ENCODE measurements around the gene SENP8. TPM values are rescaled to one million over a fixed set of nuclear protein-coding genes. Genes with fewer than 3 reads are reported as not detected.

SENP8 gene
- total and polyA plus RNA-seq, 2 of the 8 experiments (the other 6 are each of a cell fraction or from before 2014, with no cell fraction given): 4.1 to 6.0 TPM

GRCh38 chr15:72180761-72181324 lies 62.6 kb downstream of the SENP8 start:
- no peak for FAIRE-seq

More at GRCh38 chr15:72180761-72181324, 62.6 kb downstream of the SENP8 start:
- no peaks in the 10 kb centered on the region for H3K36me3 ChIP-seq (ENCODE audit: control insufficient read depth in 2 of 4, insufficient read depth in 4 of 4, low read length in 3 of 4)
- H2AFZ ChIP-seq (ENCODE audit: low read length): no peak overlapping the region
- TF ChIP-seq TAF7 (optimal IDR thresholded peaks at IDR 0.05; ENCODE audit: borderline replicate concordance, low read depth, low read length): no peak
- POLR2A ChIA-PET (ENCODE audit: partially characterized antibody): no interaction called here
- peaks cover 4% of the 10 kb centered on the region; the same call in 1 of the 2 replicates for H3K23me2 ChIP-seq (ENCODE audit: low read depth, low read length)
- H4K20me1 ChIP-seq (replicated peaks in 1 of 2; ENCODE audit: control insufficient read depth in 1 of 2, insufficient read depth in 2 of 2, low read length in 2 of 2): no peaks in the 10 kb centered on the region
- H3K14ac ChIP-seq (ENCODE audit: insufficient read length): no peak overlapping the region
- no peak overlapping the region for H4K91ac ChIP-seq (replicated peaks; ENCODE audit: insufficient read length, low read length)
- H3K4me3 ChIP-seq (ENCODE audit: extremely low read depth in 1 of 4, insufficient read depth in 2 of 4, low read depth in 3 of 4, low read length in 4 of 4): no peak overlapping the region
- H3K4me2 ChIP-seq (ENCODE audit: insufficient read depth in 1 of 2, low read depth in 2 of 2, low read length in 2 of 2): no peak overlapping the region
- H3K27ac ChIP-seq (ENCODE audit: low read depth, low read length): no peak overlapping the region
- no peak overlapping the region for H3K9ac ChIP-seq (replicated peaks in 1 of 4; ENCODE audit: extremely low read depth in 1 of 4, low read depth in 3 of 4, low read length in 3 of 4)
- peaks cover 0 to 7% (median 3%) of the 10 kb centered on the region in 4 experiments; a peak in 3 of 7 replicates for H3K4me1 ChIP-seq (replicated peaks in 1 of 4; ENCODE audit: control insufficient read depth in 3 of 4, insufficient read depth in 4 of 4, low read length in 3 of 4)
- no peak overlapping the region for H3K56ac ChIP-seq (replicated peaks; ENCODE audit: insufficient read length, low read depth, low read length)
- H2BK20ac ChIP-seq (ENCODE audit: low read length): no peak overlapping the region
- no peak overlapping the region for H4K5ac ChIP-seq (ENCODE audit: insufficient read length, low read depth, low read length)
- DNase-seq (ENCODE audit: low read depth in 1 of 2, low spot score in 2 of 2): no peak
- no peak overlapping the region for H2BK120ac ChIP-seq (replicated peaks; ENCODE audit: low read depth, low read length)
- H2BK12ac ChIP-seq (ENCODE audit: low read depth, low read length): no peak overlapping the region
- CTCF ChIA-PET (ENCODE audit: partially characterized antibody): interaction anchor here (1.2 to 1.7 kb wide), 2 partner anchors 11 to 24 kb away, joined by 4 read pairs; no protein-coding TSS in a partner anchor
- no peak overlapping the region for H3K4ac ChIP-seq (replicated peaks; ENCODE audit: insufficient read length, low read depth, low read length)
- no peak overlapping the region for H4K8ac ChIP-seq (ENCODE audit: extremely low read depth, insufficient read depth, low read length)
- no peaks in the 10 kb centered on the region for H3K79me1 ChIP-seq (ENCODE audit: low read depth, low read length)
- no peak overlapping the region for H3K18ac ChIP-seq (ENCODE audit: extremely low read depth, low read length)
- peaks cover 0 to 19% (median 5%) of the 10 kb centered on the region in 4 experiments; a peak in 4 of 7 replicates for H3K27me3 ChIP-seq (replicated peaks in 1 of 4; ENCODE audit: control insufficient read depth in 3 of 4, extremely low read depth in 1 of 4, insufficient read depth in 3 of 4, low read length in 3 of 4)
- 79% methylated on average over 5 of the region's 5 CpGs; no CpG with 5 or more reads in 1 of the 2 experiments for WGBS, 2 experiments (ENCODE audit: extremely low coverage in 1 of 2, insufficient coverage in 1 of 2, insufficient read length in 1 of 2, insufficient replicate concordance in 2 of 2, low coverage in 1 of 2, low lambda C conversion rate in 2 of 2, missing lambda C conversion rate in 1 of 2)
- H3K23ac ChIP-seq (ENCODE audit: insufficient read length): no peak overlapping the region
- H2BK5ac ChIP-seq (ENCODE audit: low read depth, low read length): no peak overlapping the region
- no peaks in the 10 kb centered on the region for H3K9me3 ChIP-seq (ENCODE audit: insufficient read depth in 2 of 2, low read depth in 1 of 2, low read length in 1 of 2)
- H2AK5ac ChIP-seq (ENCODE audit: low read depth, low read length): no peak overlapping the region
- no peaks in the 10 kb centered on the region for H3K79me2 ChIP-seq (ENCODE audit: control insufficient read depth in 1 of 2, insufficient read depth in 2 of 2, low read length in 2 of 2)
- H2BK15ac ChIP-seq (ENCODE audit: low read length): no peak overlapping the region
